ELF-1 (cell line): Measurements from ENCODE around the gene ADAR.
A peak's percentile ranks its signal among the peaks of the same experiment; 100 is the strongest.
"Not testable (repeated sequence)": the region's sequence is repeated elsewhere in the genome, so short reads cannot be mapped to it uniquely, and the experiment has no call there.

Source experiments
- DNase-seq: peaks from one replicate; pipeline ENCODE4 v3.0.0-alpha.2; 2016; ENCODE audit warnings: low read depth, low spot score

The ADAR gene

GRCh38 chr1:154607609-154608396 is at the start of gene ADAR:
Gene ADAR, minus strand, starts transcription at chr1:154608186. Its CDS starts 180 bp downstream, at chr1:154608006.
- DNase-seq, result peak; percentile 85

GRCh38 chr1:154657556-154657955 is 49.6 kb upstream of the ADAR start:
- DNase-seq, result no peak

GRCh38 chr1:154652893-154653292 is 44.9 kb upstream of the ADAR start:
- no peak for DNase-seq

- DNase-seq, result not testable (repeated sequence)
Observed at GRCh38 chr1:154644724-154645123, 36.7 kb upstream of the ADAR start.

- DNase-seq, result no peak
Observed at GRCh38 chr1:154641534-154641933, 33.5 kb upstream of the ADAR start.

- DNase-seq, result no peak
Observed at GRCh38 chr1:154639876-154640275, 31.9 kb upstream of the ADAR start.

GRCh38 chr1:154635171-154635570 is 27.2 kb upstream of the ADAR start:
- no peak for DNase-seq

- DNase-seq, result no peak
Observed at GRCh38 chr1:154629675-154630073, 21.7 kb upstream of the ADAR start.

- no peak for DNase-seq
Observed at GRCh38 chr1:154629061-154629674, 21.2 kb upstream of the ADAR start.

- DNase-seq, result no peak
Observed at GRCh38 chr1:154628121-154628405, 20.1 kb upstream of the ADAR start.

- DNase-seq, result peak; percentile 92
Observed at GRCh38 chr1:154627257-154628120, 19.5 kb upstream of the ADAR start.

GRCh38 chr1:154626456-154627256 is 18.7 kb upstream of the ADAR start:
- no peak for DNase-seq

- DNase-seq, result no peak
Observed at GRCh38 chr1:154624746-154625643, 17.0 kb upstream of the ADAR start.

GRCh38 chr1:154623358-154623757 is 15.4 kb upstream of the ADAR start:
- DNase-seq, result no peak

GRCh38 chr1:154622503-154623039 is 14.6 kb upstream of the ADAR start:
- no peak for DNase-seq

- DNase-seq, result no peak
Observed at GRCh38 chr1:154621875-154622274, 13.9 kb upstream of the ADAR start.

- no peak for DNase-seq
Observed at GRCh38 chr1:154620751-154621150, 12.8 kb upstream of the ADAR start.

GRCh38 chr1:154619181-154619948 is 11.4 kb upstream of the ADAR start:
- no peak for DNase-seq

GRCh38 chr1:154616659-154617345 is 8.8 kb upstream of the ADAR start:
- no peak for DNase-seq
